GM21576 (cell line): ENCODE data around the gene SERPINC1.
"Not testable (repeated sequence)": the region's sequence is repeated elsewhere in the genome, so short reads cannot be mapped to it uniquely, and the experiment has no call there.

Experiments
- ATAC-seq: cut with Tn5 transposase; IDR thresholded peaks from one replicate; pipeline ENCODE4 v1.9.1; 2021; ENCODE audit warnings: mild to moderate bottlenecking, moderate library complexity; ENCODE audit not compliant: unreplicated experiment

The SERPINC1 gene

GRCh38 chr1:173863224-173864161 is 53.6 kb downstream of the SERPINC1 start:
- ATAC-seq, result no peak

GRCh38 chr1:173862769-173863223 is 54.3 kb downstream of the SERPINC1 start:
- ATAC-seq, result no peak

GRCh38 chr1:173862146-173862768 is 54.9 kb downstream of the SERPINC1 start:
- ATAC-seq, result not testable (repeated sequence)

- no peak for ATAC-seq
These were observed 55.4 kb downstream of the SERPINC1 start for GRCh38 chr1:173861731-173862145.

- ATAC-seq, result no peak
These were observed 57.1 kb downstream of the SERPINC1 start for GRCh38 chr1:173860065-173860464.

GRCh38 chr1:173859547-173859946 is 57.6 kb downstream of the SERPINC1 start:
- not testable (repeated sequence) for ATAC-seq

- no peak for ATAC-seq
These were observed 59.7 kb downstream of the SERPINC1 start for GRCh38 chr1:173857363-173857917.

GRCh38 chr1:173856903-173857302 is 60.2 kb downstream of the SERPINC1 start:
- no peak for ATAC-seq

GRCh38 chr1:173856014-173856413 is 61.1 kb downstream of the SERPINC1 start:
- no peak for ATAC-seq
